Nucleus accumbens (tissue), 56 donors: ENCODE data around the gene GALNT13.

Experiments used
- DNase-seq, 56 donors: peaks; one replicate each; lab custom pipeline; 2025; lab: John Stamatoyannopoulos, UW

Gene GALNT13

DNA sequence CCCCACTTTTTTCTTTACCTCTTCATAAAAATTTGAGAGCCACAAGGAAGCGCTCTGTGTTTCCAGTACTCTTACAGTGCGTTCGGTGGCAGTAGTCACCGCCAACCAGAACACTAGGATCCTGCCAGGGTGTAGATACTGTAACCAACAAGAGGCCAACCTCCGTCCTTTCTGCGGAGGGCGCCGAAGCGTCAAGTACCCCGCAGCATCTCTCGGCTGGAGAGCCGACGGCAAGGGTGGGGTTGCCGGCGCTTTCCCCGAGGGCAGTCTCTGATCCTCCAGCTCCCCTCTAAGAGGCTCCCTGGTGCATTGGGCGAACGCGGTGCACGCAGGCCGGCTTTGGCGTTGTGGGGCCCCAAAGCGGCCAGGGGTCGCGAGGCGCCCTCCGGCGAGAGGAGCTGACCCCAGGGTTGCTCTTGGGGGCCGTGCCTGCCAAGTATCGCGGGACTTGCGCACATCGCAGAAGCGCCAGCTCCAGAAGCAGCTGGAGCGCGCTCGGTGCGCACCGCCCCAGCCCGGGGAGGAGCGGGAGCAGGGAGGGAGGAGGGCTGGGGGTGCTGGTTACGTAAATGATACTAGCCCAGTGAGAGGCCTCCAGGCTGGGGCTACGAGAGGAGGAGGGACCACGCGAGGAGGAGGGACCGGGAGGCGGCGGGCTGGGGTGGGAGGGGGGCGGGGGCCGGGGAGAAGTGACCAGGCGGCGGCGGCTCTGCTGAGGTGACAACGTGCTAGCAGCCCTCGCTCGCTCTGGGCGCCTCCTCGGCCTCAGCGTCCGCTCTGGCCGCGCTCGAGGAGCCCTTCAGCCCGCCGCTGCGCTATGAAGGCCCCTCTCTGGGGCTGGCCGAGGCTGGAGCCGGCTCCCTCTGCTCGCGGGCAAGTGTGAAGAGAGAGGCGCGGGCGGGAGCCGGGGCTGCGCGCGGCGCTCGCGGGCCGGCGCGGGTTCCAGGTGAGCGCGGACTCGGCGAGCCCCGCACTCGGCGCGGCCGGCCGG lies at the start of gene GALNT13:
Gene GALNT13 (plus strand): TSS at position 692 of the 991 bp plus-strand sequence.
- peak; percentile 13 to 93 (median 84) for DNase-seq

DNA sequence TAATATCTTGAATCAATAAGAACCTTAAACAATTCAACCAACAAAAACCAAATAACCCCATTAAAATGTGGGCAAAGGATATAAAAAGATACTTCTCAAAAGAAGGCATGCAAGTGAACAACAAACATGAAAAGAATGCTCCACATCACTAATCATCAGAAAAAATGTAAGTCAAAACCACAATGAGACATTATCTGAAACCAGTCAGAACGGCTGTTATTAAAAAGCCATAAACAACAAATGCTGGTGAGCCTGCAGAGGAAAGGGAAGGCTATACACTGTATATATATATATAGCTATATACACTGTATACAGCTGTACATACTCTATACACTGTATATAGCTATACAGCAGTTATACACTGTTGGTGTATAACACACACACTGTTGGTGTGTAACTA lies 47.8 kb upstream of the GALNT13 start:
- DNase-seq = no peak

DNA sequence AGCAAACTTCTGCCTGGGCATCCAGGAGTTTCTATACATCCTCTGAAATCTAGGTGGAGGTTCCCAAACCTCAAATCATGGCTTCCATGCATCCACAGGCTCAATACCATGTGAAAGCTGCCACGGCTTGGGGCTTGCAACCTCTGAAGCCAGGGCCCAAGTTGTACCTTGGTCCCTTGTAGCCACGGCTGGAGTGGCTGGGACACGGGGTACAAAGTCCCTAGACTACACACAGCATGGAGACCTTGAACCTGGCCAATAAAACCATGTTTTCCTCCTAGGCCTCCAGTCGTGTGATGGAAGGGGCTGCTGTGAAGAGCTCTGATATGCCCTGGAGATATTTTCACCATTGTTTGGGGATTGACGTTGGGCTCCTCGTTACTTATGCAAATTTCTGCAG lies 43.4 kb upstream of the GALNT13 start:
- DNase-seq = no peak

DNA sequence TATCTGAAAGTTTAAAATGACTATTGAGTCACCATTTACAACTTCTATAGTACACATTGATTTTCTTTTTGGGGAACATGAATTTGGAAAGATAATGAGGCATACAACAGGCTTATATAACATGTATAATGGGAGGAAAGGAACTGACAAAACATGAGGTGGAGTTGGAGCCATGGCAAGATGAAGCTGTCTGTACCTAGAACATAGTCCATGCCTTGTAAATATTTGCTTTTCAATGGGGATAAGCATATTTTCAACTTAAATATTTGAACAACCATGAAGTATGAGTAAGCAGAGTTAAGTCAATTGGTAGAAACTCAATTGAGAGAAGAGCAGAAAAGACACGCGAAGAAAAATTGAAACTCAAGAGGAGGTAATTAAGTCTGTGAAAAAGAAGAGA lies 37.1 kb upstream of the GALNT13 start:
- no peak for DNase-seq

DNA sequence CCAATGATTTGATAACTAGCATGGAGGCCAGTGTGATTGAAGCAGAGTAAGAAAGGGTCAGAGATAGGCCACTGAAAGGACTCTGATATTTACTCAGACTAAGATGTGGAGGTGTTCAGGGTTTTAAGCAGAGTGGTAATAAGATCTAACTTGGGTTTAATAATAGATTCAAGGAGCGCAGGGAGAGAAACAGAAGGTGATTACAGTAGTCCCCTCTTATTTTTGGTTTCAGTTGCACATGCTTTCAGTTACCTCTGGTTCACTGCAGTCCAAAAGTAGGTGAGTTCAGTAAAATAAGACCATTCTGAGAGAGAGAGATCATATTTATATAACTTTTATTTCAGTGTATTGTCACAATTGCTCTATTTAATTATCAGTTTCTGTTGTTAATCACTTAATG lies 13.5 kb upstream of the GALNT13 start:
- DNase-seq = no peak

DNA sequence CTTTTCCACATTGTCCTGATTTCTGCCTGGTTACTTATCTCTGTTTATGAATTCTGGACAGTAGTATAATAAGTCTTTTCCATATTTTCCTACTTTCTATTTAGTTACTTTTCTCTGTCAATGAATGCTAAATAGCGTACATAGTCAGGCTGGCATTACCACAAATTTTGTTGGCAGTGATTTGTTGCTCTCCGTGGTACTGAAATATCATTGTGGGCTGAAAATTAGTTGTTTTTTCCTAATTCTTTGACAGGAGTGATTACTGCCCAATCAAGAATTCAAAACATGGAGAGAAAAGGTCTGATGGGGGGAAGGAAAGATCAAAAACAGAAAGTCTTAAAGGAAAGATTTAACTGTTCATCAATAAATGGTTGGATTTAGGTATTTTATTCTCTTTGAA lies 7.7 kb upstream of the GALNT13 start:
- no peak for DNase-seq

DNA sequence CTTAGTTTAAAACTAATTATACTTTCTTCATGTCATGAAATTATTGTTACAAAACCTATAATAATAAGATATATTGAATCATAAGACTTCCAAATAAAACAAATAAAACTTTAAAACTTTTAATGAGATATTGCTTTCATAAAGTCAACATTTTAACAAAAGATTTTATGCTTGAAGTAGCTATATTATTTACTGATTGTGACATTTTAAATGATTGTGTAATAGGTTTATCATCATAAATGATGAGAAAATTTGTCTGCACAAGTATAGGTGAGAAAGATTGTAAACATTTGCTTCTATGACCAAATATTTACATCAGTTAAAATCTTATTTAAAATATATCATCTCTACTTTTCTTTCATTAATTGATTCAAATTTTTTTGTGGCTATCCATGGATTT lies 5.1 kb upstream of the GALNT13 start:
- DNase-seq = no peak

DNA sequence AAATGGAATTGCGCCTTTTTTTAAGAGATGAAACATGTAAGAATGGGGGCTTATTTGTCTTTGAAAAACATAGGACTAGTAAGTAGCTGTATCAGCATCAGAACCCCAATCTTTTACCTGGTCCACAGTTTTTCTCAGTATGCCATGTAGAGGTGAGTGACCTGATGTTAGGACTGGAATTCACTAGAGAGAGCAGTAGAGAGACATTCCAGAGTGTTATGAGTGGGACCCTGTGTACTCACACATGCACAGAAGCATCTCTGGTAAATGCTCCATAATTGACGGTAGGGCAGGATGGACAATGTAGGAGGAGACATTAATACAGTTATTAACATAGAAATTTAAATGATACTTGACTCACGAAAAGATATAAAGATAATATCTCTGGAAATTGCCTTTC lies 1.4 kb upstream of the GALNT13 start:
- no peak for DNase-seq

DNA sequence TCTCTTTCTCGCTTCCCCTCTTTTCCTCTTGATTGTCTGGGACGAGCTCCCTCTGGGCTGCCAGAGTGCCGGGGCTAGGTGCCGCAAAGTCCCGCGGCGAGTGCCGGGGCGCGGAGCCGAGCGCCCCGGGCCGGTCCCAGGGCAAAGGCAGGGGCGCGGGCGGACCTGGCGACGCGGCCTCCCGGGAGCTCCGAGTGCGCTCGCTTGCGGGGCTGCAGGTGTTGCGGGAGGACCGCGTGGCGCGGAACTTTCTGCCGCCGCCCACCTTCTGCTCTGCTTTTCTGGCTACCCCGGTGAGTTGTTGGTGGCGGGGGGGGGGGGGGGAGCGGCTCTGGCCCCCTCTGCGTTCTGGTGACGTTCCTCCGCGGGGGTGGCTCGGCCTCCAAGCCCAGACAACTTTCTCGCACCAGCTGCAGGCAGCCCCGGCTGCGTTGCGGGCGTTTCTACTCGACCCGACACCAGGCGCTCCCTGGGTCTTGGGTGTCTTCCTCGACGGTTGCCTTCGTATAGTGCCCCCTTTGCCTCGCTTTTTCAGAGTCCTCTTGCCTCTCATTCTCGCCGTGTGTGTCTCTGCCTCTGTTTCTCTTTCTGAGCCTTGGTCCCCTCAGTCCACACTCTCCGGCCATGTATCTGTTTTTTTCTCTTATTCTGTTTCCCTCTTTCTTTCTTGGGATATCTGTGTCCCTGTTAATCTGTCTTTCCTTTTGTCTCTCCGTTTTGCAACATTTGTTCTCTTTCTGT lies 759 bp downstream of the GALNT13 start:
- peak in 23 of 56 donors; percentile 9 to 53 (median 20) for DNase-seq

DNA sequence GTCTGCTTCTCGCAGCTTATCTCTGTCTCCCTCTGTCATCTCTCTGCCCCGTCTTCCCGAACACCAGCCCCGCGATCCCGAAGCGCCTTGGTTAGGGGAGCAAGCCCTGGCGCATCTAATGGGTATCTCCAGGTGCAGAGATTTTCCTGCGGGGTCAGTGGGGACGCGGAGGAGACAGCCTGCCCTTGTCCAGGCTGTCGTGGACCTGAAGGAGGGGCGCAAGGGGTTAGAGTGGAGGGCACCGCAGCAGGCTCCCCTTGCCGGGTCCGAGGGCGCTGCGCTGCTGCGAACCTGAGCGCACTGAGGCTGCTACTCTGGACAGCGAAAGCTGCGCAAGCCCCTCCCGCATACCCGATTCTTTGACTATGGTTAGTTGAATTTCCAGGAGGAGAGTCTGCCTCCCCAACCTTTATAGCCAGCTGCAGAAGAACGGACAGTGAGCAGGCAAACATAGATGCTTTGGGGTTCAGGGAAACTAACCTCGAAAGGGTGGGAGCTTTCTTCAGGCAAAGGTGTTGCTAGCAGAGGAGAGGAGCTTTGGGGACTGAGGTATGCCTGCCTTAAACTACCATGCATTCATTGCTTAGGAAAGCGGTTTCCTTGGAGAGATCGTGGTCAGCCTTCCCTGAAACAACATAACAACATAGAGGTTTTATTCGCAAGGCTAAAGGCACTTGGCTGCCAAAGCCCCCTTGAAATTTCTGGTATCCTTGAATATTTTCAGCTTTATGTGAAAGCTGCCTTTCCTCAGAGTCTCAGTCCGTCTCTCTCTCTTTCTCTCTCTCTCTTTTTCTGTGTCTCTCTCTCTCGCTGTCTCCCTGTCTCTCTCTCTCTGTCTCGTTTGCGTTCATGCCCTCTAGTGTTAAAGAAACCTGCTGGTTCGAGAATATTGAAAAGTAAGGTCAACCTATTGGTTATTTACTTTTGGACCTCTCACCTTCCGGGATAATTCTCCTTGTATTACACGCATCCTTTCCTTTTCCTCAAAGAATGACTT lies 1.6 kb downstream of the GALNT13 start:
- DNase-seq = peak in 29 of 56 donors; percentile 3 to 61 (median 18)

DNA sequence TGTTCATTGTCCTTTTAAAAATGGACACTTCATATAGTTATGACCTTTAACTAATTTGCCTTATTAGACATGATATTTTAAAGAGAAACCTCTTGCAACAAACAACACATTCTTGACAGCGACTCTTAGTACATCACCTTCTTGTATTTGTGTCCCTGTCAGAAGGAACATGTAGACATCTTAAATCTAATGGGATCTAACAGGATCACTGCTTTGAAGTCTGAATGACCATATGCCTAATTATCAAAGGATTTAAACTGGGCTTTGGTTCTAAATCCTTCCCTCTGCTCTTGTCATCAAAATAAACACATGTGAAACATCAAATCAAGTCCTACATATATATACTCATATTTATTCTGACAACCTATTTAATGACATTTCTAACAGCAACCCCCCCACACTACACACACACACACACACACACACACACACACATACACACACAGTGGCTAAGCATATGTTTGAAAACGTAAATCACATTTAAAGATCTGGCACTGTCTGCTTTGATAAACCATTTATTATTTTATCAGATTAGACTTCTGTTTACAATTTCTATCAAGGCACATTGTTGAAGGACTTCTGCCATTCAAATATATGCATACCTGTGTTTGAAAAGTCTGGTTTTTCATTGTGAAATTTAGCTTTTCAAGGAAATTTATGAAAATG lies 4.2 kb downstream of the GALNT13 start:
- DNase-seq = no peak

DNA sequence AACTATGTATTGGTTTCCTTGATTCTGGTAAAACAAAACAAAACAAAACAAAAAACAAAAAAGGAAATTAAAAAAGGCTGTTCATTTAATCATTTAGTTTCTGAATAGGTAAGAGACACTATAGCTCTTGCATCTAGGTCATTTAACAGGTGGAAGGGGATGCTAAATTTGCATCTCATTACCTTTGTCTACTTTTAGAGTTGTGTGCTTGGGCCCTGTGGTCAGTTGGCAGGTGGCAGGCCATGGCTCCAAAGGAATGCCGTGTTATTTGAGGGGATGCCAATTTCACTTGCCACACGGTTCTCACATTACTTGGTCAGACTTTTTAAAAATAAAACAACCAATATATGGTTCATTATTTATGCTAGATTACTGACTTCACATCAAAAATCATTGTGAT lies 9.2 kb downstream of the GALNT13 start:
- DNase-seq = no peak

DNA sequence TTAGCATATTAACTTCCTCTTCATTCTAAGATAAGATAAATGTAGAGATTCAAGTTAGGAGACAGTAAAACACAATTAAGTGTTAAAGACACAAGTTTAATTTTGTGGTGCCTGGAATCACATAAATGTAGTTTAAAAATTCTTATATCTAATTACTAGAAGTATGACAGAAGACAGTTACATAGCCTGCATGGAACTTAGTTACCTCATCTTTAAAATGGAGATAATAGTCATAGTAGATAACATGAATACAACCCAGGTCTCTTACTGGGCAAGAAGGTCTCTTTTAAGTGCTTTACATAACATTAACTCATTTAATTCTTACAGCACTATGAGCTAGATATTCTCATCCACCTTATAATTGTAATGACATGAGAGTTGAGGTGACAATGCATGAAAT lies 15.1 kb downstream of the GALNT13 start:
- no peak for DNase-seq

DNA sequence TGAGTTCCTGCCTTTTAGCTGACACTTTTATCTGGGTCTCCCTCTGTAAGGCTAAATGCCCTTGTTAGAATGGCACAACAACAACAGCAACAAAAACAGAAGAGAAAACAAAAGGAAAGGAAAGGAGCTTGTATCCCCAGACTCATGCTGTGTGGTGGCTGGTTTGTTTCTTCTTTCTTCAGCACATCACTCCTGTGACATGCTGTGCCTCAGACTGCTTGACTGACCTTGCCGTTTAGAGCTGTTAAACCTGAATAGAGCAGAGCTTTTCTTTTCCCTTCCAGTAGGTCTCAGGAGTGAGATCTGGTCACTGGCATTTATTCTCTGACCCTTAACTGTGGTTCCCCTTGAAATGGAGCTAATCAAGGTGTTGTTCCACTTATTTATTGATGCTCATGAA lies 18.9 kb downstream of the GALNT13 start:
- no peak for DNase-seq

DNA sequence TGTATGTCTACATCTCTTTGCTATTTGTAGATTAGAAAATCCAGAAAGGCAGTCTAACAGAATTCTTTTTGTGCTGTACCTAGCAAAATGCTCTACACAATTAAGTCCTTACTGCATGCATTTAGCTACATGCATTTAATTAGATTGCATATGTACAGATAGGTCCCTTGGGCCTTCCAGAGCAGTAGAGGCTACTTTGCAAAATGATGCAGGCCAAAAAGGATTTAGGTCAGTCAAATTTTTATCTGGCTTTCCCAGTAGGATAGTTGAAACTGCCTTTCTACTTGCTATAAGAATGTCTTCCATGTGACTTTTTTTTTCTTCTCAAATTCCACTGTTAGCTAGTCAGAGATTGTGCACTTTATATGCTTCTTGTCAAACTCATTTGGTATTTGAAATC lies 19.3 kb downstream of the GALNT13 start:
- no peak for DNase-seq

DNA sequence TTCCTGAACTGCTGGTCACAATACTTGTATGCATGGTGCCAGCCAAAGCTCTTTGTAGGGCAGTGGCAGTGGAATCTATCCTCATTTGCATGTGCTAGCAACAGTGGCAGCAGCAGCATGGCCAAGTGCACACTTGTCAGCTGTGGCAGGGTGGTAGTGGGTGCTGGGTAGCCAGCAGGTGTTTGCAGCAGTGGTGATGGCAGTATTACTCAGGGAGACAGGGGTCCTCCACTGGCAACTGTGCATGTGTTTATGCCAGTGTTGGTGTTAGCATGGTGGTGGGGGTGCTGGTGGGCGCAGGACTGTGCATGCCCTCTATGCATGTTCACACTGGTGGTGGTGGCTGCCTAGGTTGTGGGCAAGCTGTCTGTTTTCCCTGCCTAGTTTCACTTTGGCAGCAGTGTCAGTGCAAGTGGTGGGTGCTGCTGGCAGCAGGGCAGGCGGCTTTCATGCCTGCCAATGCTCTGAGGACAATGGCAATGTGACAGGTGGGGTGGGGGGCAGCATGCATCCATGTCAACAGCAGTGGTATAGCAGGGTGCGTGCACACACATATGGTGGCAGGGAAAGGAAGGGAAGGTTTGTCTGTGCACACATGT lies 41.2 kb downstream of the GALNT13 start:
- no peak for DNase-seq

DNA sequence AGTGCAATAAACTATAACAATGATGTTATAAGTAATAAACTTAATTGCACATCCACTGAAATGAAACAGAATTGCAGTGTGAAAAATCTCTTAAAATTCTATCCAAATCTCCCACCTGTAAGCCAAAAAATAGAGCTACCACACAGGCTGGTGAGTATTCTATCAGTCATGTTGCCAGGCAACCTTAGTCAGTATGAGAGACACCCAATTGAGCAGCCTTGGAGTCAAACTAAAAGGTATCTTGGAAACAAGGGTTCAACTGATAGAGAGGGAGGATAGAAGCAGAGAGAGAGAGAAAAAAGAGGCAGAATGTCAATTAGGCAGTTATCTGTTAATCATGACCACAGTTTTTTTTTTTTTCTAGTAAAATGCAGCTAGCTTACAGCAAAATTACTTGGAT lies 45.8 kb downstream of the GALNT13 start:
- peak in 7 of 56 donors; percentile 1 to 68 (median 4) for DNase-seq

DNA sequence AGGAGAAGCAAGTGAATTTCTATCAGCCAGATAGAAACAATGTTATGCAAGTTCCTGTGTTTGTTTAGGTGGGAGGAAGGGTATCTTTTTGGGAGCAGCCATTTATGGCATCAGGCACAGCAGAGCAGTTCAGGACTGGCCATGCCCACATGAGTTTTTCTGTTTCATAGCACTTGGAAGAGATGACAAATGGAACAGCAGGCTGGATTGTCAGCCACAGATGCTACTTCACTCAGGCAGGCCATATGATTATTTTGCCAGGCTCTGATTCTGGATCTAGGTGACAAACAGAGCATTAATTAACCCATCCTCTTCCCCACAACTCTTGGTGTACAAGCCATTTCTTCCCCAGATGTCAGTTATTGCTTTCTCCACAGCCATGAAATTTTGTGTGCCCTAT lies 63.8 kb downstream of the GALNT13 start:
- no peak for DNase-seq

DNA sequence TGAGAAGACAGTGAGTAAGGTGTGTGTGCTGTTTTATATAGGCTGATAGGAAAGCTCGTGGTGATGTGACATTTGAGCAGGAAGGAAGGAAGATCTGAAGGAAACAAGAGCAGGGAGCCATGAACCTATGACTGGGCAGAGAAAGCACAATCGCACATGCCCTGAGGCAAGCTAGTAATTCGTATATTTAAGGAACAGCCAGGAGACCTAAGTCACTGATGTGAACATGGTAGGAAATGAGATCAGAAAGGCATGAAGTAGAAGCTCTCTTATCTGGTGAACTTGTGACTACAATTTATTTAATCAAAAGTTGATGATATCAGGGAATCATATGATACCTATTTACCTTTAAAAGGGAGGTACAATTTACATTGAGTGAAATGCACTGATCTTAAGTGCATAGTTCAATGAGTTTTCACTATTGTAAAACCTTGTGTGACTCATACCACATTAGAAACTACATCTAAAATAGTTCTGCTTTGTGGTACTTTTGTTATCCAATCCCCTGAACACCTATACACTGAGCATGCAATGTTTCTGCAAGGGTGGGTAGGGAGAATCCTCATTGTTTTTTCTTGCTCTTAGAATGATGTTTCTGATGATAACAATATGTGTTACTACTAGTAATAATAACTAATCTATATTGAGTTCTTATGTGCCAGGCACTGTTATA lies 67.5 kb downstream of the GALNT13 start:
- no peak for DNase-seq
